ENCODE measurements around the gene CCDC120.

CCDC120 gene

GRCh38 chrX:49064303-49064702 lies 5.5 kb downstream of the CCDC120 start:
- DNase-seq, result no peak

DNA sequence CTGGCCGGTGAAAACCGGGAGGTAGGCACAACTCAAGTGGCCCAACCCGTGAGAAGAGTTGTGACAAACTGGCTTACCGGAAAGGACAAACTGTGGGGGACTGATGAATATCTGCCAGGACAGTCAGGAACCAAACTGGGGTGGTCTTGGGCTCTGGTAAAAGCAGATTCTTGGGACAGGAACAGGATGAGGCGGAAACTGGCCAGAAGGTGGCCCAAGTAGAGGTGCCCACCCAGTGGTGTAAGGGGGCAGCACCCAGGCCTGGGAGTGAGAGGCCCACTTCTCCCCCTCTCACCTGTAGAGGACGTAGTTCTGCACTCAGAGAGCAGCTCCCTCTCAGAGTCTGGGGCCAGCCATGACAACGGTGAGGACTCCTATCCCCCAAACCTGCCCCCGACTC lies 5.9 kb downstream of the CCDC120 start:
- DNase-seq, result no peak

DNA sequence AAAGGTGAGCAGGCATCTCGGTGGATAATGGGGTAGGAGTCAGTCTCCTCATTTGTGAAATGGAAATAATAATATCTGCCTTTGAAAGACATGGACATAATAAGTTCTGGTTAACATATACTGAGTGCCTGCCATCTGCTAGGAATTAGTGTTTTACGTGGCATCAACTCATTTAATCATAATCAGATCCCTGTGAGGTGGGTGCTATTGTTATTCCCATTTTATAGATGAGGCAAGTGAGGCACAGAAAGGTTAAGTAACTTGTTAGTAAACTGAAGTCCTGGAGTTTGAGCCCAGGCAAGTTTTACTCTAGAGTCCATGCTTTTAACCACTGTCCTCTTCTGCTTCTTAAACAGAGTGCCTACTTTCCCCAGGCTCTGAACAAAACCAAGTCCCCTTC lies 7.5 kb downstream of the CCDC120 start:
- DNase-seq, result no peak

DNA sequence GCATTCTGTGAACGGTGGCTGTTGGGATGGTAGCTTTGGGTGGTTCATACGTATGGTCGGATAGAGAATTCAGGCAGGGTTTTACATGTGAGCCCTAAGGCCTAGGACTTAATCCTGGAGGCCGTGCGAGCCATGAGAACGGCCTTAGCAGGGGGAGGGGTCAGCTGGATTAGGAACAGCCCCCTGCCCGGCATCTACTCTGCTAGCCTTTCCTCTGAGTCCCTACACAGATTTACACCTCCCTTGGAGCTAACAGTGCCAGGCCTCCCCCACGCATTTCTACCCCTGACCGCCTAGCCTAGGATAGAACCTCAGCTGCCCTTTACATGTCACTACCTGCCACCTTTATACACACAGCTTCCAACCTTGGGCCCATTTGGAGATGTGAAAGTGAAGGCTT lies 7.9 kb downstream of the CCDC120 start:
- no peak for DNase-seq

DNA sequence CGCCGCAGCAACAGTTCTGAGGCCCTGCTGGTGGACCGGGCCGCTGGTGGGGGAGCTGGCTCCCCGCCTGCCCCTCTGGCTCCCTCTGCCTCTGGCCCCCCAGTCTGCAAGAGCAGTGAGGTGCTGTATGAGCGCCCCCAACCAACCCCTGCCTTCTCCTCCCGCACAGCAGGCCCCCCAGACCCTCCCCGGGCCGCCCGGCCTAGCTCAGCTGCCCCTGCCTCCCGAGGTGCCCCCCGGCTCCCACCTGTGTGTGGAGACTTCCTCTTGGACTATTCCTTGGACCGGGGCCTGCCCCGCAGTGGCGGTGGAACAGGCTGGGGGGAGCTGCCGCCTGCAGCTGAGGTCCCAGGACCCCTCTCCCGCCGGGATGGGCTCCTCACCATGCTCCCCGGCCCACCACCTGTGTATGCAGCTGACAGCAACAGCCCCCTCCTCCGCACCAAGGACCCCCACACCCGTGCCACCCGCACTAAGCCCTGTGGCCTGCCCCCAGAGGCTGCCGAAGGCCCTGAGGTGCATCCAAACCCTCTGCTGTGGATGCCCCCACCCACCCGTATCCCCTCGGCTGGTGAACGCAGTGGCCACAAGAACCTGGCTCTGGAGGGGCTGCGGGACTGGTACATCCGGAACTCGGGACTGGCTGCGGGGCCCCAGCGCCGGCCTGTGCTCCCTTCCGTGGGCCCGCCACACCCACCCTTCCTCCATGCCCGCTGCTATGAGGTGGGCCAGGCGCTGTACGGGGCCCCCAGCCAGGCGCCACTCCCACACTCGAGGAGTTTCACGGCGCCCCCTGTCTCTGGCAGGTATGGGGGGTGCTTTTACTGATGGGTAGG lies 8.7 kb downstream of the CCDC120 start:
- no peak for DNase-seq

DNA sequence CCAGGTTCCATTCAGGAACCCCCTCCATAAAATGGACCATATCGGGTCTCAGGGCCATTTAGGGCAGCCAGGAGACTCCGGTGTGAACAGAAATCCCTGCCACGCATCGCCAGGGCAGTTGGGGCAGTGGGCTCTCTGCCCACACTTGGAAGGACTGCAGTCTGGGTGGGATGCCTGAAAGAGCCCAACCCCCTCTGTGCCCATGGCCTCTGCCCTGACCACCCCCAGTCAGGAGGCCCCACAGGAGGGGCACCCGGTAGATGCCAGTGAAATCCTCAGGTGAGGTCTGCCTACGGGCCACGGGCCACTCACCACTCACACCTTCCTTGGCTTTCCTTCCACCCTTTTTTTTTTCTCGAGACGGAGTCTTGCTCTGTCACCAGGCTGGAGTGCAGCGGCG lies 10.2 kb downstream of the CCDC120 start:
- DNase-seq, result no peak

DNA sequence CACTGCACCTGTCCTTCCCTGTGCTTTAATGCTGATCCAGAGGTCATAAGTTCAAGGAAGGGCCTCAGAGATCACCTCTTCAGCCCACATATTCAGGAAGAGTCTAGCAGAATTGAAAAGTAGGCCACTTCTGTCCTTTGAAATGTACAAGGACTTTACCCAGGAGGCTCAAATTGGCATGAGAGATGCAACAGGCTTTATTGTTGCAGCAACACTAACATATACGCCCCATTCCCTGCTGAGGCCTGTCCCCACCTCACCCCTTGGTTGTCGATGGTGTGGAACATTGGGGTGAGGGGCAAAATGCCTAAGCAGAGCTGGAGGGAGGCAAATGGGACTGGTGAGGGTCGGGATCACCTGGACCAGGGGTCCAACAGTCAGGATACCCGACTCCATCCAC lies 12.2 kb downstream of the CCDC120 start:
- no peak for DNase-seq

GRCh38 chrX:49071877-49072711 lies 13.3 kb downstream of the CCDC120 start:
- peak; percentile 47 for DNase-seq

GRCh38 chrX:49072712-49073095 lies 13.9 kb downstream of the CCDC120 start:
- no peak for DNase-seq

DNA sequence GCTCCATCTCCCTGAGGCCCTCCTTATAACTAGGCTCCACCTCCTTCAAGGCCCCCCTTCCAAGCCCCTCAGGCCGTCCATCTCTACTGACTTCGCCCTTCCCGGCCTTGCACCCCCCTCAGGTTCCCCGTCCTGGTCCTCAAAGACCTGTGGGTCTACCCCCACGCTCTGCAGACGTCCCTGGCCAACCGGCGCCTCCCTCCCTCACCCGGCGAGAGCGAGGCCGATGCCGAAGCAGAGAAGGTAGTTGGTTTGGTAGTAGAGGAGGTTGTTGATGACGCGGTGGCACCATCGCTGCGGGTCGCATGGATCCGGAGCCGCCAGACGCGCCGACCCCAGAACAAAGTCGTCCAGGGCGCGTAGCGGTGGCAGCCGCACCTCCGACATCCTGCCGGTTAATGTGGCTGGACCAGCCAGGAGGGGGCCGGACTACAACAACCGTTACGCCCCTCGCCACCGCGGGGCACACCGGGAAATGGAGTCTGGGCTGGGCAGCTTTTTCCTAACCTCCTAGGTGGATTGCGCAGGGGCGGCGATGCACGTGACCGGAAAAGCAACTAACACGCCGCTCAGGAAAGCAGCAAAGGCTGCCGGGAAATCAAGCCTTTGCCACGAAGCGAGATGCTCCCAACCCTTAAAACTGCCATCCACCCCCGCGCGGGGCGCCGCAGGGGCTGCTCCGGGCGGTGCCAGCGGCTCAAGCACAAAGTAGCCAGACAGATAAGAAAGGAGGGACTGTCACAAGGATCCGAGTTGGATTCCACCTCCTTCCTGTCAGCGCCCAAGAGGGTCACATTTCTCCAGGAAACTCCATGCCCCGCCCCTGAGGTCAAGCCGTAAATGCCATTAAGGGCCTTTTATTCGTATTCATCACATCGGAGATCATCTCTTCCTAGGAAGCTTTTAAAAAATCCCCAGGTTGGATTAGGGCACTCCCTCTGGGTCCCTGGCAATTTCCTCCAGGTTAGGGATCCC lies 15.1 kb downstream of the CCDC120 start, which contains the start of gene PRAF2:
TSS of gene PRAF2 (minus strand) at position 402 of the 975 bp plus-strand sequence. CDS start at position 387, 15 bp downstream.
- DNase-seq, result peak; percentile 67

DNA sequence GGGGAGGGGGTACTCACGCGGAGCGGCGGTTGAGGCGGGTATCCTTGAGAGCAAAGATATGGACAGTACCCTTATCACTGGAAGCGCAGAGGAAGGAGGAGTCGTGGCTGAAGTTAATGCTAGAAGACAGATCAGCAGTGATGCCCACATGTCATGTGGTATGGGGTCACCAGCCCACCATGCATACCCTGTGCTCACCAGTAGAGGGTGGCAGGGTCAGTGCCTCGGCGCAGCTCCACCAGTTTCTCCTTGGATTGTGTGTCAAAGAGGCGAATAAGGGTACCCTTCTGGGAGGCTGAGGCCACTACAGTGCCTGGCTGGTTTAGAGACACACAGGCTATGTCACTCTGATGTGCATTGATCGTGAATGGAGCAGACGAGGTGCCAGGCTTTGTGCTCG lies 16.5 kb downstream of the CCDC120 start:
- DNase-seq, result no peak

DNA sequence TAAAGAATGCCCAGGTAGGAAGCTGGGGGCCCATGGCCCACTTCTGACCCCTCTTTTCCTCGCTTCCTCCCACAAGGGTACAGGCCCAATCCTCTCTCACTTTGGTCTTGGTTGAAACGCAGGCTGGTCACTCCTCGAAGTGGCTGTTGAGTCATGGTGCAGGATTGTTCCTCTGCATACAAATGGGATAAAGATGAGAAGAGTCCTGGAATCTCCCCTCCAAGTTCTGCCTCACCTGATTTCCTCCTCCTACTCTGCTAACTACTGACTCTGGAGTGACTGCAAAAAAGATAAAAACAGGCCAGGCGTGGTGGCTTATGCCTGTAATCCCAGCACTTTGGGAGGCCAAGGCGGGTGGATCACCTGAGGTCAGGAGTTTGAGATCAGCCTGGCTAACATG lies 19.1 kb downstream of the CCDC120 start:
- no peak for DNase-seq

DNA sequence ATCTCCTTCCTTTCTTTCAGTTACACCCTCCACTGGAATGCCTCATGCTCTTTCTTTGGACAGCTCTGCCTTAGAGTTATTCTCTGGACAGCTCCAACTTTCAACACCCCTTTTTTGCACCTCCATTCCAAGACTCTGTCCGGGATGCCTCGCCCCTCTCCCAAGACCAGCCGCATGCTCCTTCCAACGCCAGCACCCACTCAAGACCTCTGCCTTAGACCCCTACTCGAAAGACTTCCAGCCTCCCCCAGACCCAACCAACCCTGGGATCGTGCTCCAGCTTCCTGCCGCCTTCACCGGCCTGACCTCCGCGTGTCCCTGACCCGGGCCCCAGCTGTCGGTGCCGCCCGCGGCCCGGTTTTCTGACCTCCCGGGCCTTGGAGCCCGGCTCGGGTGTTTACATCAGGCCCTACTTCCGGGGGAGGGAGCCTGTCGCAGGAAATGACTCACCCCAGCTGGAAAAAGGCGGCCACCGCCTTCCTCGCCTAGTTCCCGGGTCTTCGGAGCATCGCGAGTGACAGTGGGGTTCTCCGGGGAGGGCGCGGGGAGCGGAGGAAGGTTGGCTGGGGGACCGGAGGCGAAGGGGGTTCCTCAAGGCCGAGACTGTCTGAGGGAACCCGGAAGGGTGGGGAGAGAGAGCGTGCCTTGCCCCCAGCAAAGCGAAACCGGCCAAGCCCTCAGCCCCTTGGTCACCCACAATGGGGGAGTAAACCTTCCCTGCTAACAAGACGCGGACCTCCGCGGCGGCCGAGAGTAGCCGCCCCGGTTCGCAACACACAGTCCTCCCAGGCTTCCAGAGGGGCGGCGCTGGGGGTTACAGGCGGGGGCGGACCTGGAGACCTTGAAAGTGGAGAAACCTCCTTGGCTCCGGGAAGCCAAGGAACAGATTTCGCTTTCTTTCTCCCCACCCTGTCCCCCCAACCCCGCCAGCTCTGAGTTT lies 21.0 kb downstream of the CCDC120 start, which contains the start of gene WDR45:
TSS of gene WDR45 (minus strand) at position 399 of the 940 bp plus-strand sequence. CDS start 1,792 bp downstream, outside the sequence.
- DNase-seq, result no peak

DNA sequence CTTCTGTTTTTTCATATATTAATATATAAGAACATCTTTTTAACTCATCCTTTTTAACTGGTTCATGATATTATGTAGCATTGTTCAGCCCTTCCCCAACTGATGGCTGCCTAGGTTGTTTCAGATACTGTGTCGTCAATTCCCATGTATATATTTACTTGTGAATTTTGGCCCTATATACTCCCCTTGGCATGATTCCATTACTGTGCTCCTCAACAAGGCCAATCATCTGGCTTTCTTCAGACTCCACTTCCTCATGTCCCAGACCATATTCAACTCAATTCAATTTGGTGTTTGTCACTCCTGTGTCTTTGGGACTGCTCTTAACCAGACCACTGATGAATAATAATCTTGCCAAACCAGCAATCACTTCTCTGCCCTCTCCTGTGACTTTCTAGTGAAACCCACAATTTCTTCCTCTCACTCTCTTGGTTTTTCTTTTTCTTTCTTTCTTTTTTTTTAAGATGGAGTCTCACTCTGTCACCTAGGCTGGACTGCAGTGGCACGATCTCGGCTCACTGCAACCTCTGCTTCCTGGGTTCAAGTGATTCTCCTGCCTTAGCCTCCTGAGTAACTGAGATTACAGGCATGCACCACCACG lies 23.6 kb downstream of the CCDC120 start:
- DNase-seq, result no peak

DNA sequence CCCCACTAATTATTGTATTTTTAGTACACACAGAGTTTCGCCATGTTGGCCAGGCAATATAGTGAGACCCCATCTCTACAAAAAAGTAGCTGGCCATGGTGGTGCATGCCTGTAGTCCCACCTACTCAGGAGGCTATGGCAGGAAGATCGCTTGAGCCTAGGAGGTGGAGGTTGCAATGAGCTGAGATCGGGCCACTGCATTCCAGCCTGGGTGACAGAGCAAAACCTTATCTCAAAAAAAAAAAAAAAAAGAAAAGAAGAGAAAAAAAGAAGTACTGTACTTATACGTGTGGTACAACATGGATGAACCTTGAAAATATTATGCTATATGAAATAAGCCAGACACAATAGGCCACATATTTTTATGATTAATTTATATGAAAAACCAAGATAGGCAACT lies 30.8 kb downstream of the CCDC120 start:
- no peak for DNase-seq

DNA sequence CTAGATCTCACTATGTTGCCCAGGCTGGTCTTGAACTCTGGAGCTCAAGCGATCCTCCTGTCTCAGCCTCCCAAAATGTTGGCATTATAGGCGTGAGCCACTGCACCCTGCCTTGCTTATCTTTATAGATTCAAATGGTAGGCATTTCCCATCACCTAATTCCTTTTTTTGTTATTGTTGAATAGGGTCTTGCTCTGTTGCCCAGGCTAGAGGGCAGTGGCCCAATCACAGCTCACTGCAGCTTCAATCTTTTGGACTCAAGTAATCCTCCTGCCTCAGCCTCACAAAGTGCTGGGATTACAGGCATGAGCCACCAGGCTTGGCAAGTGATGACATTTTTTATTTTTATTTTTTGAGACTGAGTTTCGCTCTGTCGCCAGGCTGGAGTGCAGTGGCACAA lies 37.6 kb downstream of the CCDC120 start:
- DNase-seq, result no peak

GRCh38 chrX:49100704-49101628 lies 42.2 kb downstream of the CCDC120 start:
- DNase-seq, result peak; percentile 87

DNA sequence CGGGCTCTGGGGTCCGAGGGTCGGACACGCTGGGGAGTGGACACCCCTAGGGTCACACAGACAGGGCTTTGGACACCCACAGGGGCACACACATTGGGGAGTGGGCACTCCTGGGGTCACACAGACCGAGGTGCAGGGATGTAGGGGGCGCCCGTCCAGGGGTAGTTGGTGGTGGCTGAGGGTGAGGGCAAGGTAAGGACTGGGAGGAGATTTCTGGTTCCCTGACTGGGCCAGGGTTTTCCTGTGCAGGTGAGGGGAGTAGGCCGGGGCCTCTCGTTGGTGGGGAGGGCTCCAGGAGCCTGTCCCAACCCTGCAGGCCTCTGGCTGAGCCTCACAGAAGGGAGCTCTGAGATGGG lies 42.8 kb downstream of the CCDC120 start:
- no peak for DNase-seq

- no peak for DNase-seq
Measured at GRCh38 chrX:49102190-49102589, 43.4 kb downstream of the CCDC120 start.

DNA sequence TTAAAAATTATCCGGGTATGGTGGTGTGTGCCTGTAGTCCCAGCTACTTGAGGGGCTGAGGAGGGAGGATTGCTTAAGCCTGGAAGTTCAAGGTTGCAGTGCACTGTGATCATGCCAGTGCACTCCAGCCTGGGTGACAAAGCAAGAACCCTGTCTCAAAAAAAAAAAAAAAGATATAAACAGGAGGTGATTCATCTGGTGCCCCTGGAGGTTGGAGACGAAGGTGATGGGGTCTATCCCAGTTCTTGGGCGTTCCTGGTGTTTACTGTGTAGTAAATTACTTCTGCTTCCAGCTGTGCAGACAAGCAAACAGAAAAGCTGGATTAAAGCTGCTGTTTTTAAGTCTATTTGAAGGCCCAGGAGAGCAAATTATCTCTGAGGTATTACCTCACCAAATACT lies 44.8 kb downstream of the CCDC120 start:
- DNase-seq, result no peak

Measured in kidney glomerular epithelial cell (primary cell).